ENCODE data around the gene RASA3. TPM values are rescaled to one million over a fixed set of nuclear protein-coding genes. Genes with fewer than 3 reads are reported as not detected.

RASA3 gene
- total and polyA plus RNA-seq, 9 of the 15 experiments (the other 6 are each of a cell fraction or from before 2014, with no cell fraction given) = 0.72 to 25.3 (median 14.4) TPM

DNA sequence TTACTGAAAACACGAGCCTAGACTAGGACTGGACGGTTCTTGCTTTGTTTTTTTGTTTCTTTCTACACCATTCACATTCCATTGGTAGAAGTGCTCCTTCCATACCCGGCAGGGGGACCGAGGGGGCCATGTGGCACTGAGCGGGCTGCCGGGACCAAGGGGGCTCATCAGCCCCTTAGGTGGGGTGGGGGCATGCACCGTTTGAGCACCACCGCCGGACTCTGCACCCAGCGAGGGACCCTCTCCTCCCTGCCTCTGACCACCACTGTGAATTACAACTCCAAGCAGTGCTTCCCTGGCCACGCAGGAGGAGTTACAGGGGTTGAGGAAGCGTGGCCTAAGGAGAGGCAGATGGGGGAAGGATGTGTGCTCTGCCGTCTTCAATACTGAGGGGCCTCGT lies 31.6 kb upstream of the RASA3 start:
- DNase-seq (ENCODE audit: extremely low read depth in 1 of 4, low spot score in 3 of 4) (no peak), ATAC-seq (no peak), FAIRE-seq (no peak)
- BruUV-seq (replicated peaks) = no TSS peak
- Histone ChIP-seq H3K27ac (ENCODE audit: extremely low read depth, low read depth, low read length) (no peak overlapping the region), H3K27me3 (ENCODE audit: control insufficient read depth in 2 of 2, insufficient read depth in 2 of 2, low read length in 2 of 2) (peaks cover 24 to 60% of the 10 kb centered on the region in 2 experiments), H3K4me2 (ENCODE audit: insufficient read depth, low read length) (no peak overlapping the region), H3K9me1 (ENCODE audit: control insufficient read depth, insufficient read depth, low read length) (no peaks in the 10 kb centered on the region), H3K79me2 (ENCODE audit: control insufficient read depth, insufficient read depth, low read length) (no peaks in the 10 kb centered on the region), H2AFZ (ENCODE audit: low read depth, low read length) (no peak overlapping the region), H3K4me3 (no peak overlapping the region), H4K20me1 (replicated peaks; ENCODE audit: control insufficient read depth, insufficient read depth, low read length) (no peaks in the 10 kb centered on the region), H3K36me3 (ENCODE audit: control insufficient read depth, insufficient read depth, low read length) (no peaks in the 10 kb centered on the region), H3K4me1 (replicated peaks in 1 of 2; ENCODE audit: control insufficient read depth in 2 of 2, insufficient read depth in 2 of 2, low read length in 2 of 2) (peaks cover 0 to 17% of the 10 kb centered on the region in 2 experiments; a peak in 2 of 5 replicates), H3K9me3 (replicated peaks; ENCODE audit: control insufficient read depth, insufficient read depth, low read depth, low read length) (no peaks in the 10 kb centered on the region), H3K9ac (ENCODE audit: insufficient read depth in 1 of 2, low read depth in 2 of 2, low read length in 2 of 2) (no peak overlapping the region)
- WGBS (ENCODE audit: insufficient coverage, low coverage, missing lambda C conversion rate) = 7% methylated on average over 9 of the region's 14 CpGs
- in situ Hi-C loops (cut with MboI) = no loop called here
- intact Hi-C loops (cut with micrococcal nuclease) = no loop called here
- no peak for TF ChIP-seq ZNF583 (CRISPR knock-in tag; IDR thresholded peaks at IDR 0.05)
- no peak for TF ChIP-seq CBX5 (IDR thresholded peaks at IDR 0.05; ENCODE audit: borderline replicate concordance, low read depth)
- no peak for TF ChIP-seq NCOA4 (IDR thresholded peaks at IDR 0.05; ENCODE audit: partially characterized antibody)
- no peak for TF ChIP-seq ZNF717 (CRISPR knock-in tag; IDR thresholded peaks at IDR 0.05)
- TF ChIP-seq BCL6 (CRISPR knock-in tag; IDR thresholded peaks at IDR 0.05) = no peak
- no peak for TF ChIP-seq NEUROD1 (IDR thresholded peaks at IDR 0.05; ENCODE audit: borderline replicate concordance, low read depth, low read length, partially characterized antibody)
- TF ChIP-seq ZNF143 (CRISPR knock-in tag; IDR thresholded peaks at IDR 0.05) = no peak
- TF ChIP-seq PHF8 (IDR thresholded peaks at IDR 0.05; ENCODE audit: borderline replicate concordance, low read length) = no peak
- TF ChIP-seq POLR2G (IDR thresholded peaks at IDR 0.05; ENCODE audit: low read depth, low read length) = no peak
- TF ChIP-seq CREB3L1 (IDR thresholded peaks at IDR 0.05; ENCODE audit: borderline replicate concordance, low read depth) = no peak
- TF ChIP-seq PHB (CRISPR knock-in tag; IDR thresholded peaks at IDR 0.05) = no peak
- ChIA-PET POLR2A (no interaction called here), CTCF (ENCODE audit: low intra/inter-chr PET ratio) (no interaction called here)

Measured in K562 (cell line).